Daoy (cell line): ENCODE data around the gene EIF2AK2. TPM values are rescaled to one million over a fixed set of nuclear protein-coding genes. Genes with fewer than 3 reads are reported as not detected.

Experiments
- DNase-seq: peaks from one replicate; pipeline ENCODE4 v3.0.0-alpha.2; 2015; ENCODE audit warnings: low read depth
- total RNA-seq: library from RNA; depleted of rRNA; stranded (reverse); fragments of >200 nt; shearing (Covaris generic); gene quantifications from 2 replicates; pipeline ENCODE4 v1.2.3, GENCODE V29; 2014

The EIF2AK2 gene
- total RNA-seq, 1 experiment from 2014 or later = 28.0 TPM

DNA sequence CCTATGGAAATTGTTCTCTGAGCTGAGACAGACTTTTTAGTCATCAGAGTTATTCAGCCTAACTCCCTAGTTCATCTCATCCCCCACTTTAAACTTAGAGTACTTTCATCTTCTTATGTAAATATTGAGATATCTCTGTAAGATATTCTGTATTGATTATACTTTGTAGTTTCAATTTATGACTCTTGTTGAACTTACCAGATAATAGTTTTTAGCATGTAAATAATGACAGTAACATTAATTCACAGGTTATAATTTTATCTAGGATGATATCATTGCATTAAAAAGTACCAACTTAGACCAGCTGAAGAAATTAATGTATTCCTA, 14.8 kb upstream of the EIF2AK2 start:
- DNase-seq = no peak

GRCh38 chr2:37168217-37168981, 11.6 kb upstream of the EIF2AK2 start:
- DNase-seq = peak; percentile 51

DNA sequence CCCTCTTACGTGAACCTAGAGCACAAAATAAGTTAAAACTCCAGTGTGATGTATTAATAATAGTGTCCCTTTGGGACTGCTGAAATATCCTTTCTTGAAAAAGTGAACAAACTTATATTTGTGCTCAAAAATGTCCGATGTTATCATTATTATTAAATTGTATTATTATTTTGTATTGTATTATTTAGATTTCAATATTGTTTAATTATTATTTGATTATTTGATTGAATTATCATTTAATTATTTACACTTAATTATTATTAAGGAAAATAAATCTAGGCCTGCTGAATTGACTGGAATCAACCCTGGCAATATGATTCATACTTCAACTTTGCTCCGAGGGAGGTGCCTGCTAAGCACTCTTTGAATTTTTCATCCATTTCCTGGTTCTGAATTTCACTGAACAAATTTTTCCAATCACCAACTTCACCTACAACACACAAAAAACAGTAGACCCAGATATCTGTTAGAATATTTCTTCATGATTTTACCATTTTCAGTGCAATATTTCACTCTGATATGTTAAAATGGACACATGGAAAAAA, 10.9 kb upstream of the EIF2AK2 start:
- DNase-seq = no peak

GRCh38 chr2:37164757-37165156, 8.0 kb upstream of the EIF2AK2 start:
- DNase-seq = no peak

DNA sequence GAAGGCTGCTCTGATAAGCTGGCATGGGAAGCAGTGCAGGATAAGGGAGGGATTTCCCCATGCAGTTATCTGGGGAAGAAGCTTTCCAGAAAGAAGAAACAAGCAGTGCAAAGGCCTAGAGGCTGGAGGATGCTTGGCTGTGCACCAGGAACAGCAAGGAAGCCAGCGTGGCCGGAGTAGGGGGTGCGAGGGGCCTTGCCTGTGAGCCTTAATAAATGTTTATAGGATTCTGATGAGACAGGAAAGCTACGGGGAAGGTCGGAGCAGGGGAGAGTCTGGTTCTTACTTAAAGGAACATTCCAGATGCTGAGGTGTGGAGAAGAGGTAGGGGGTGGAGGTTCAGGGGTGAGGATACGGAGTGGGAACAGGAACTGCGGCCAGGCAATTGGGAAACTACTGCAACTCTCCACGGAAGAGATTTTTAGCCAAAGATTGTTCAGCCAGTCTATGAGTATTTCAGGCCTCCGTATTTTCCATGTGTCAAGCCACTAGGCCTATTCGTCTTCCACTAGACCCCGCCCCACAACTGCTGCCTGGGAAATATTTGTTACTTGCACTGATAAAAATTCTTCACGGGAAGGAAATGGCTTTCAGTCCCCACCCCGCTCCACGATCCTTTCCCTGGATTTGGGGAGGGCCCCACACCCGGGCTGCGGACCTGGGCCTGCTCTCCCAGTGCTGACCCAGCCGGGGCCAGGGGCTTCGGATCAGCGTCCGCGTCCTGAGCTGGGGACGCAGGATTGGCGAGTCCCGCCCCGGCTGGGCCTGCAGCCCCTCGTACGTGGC, 516 bp downstream of the EIF2AK2 start:
- peak; percentile 50 for DNase-seq

DNA sequence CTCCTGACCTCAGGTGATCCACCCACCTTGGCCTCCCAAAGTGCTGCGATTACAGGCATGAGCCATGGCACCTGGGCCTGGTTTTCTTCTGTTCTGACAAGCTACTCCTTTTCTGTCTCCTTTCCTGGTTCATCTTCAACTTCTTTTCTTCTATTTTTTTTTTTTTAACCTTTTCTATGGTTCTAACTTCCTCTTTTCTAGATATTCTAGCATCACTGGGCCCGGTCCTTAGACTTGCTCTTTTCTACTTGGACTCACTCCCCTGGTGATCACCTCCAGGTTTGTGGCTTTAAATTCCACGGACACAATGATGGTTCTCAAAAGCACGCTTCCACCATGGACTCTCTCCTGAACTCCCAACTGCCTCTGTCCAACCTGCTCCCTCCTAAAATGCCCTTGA, 2.0 kb downstream of the EIF2AK2 start:
- no peak for DNase-seq

DNA sequence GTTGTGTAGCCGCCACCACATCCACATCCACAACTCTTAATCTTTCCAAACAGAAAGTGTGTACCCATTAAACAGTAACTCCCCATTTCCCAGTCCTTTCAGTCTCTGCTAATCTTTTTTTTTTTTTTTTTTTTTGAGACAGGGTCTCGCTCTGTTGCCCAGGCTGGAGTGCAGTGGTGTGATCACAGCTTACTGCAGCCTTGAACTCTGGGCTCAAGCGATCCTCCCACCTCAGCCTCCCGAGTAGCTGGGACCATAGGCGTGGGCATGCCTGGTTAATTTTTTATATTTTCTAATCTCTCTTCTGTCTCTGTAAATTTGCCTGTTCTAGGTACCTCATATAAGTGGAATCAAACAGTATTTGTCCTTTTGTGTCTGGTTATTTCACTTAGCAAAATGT, 3.6 kb downstream of the EIF2AK2 start:
- no peak for DNase-seq

DNA sequence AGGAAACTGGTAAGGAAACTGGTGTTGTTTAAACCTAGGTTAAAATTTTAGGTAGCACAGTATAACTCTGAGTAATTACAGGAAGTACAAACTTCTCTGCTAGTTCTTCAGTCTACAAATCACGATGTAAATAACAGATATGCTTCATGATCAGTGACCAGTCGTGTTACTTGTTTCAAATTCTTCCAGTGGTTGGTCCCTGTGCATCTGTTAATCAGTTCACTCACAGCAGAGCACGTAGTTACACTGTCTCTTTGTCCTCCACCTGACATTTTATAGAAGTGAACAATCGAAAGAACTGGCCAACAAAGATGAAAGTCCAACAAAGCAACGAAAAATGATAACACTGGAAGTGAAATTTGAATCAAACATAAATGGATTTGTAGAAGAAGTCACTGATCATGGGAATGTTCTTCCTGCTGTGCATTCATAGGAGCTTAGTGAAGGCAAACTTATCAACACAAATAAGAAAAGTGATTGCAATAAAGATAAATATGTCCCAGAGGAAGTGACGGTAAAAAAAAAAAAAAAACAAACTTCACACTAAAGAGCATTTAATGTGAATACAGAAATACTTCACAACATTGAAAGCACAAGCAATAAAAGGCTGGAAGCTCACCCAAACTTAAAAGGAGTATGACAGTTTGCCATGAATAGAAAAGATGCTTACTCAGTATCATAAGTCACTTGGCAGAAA, 7.0 kb downstream of the EIF2AK2 start:
- DNase-seq = no peak

GRCh38 chr2:37148325-37148724, 8.5 kb downstream of the EIF2AK2 start:
- DNase-seq = no peak

DNA sequence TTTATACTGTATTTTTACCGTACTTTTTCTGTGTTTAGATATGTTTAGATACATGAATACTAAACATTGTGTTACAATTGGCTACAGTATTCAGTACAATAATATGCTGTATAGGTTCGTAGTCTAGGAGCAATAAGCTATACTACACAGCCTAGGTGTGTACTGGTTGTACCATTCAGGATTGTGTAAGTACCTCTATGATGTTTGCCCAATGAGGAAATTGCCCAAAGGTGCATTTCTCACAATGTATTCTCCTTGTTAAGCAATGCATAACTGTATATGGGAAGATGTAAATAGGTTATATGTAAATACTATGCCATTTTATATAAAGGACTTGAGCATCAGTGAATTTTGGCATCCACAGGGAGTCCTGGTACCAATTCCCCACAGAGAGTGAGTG, 10.7 kb downstream of the EIF2AK2 start:
- no peak for DNase-seq

GRCh38 chr2:37143974-37144373, 12.8 kb downstream of the EIF2AK2 start:
- no peak for DNase-seq

GRCh38 chr2:37142546-37142945, 14.2 kb downstream of the EIF2AK2 start:
- DNase-seq = no peak

- DNase-seq = no peak
Observed at GRCh38 chr2:37132914-37133313, 23.9 kb downstream of the EIF2AK2 start.

DNA sequence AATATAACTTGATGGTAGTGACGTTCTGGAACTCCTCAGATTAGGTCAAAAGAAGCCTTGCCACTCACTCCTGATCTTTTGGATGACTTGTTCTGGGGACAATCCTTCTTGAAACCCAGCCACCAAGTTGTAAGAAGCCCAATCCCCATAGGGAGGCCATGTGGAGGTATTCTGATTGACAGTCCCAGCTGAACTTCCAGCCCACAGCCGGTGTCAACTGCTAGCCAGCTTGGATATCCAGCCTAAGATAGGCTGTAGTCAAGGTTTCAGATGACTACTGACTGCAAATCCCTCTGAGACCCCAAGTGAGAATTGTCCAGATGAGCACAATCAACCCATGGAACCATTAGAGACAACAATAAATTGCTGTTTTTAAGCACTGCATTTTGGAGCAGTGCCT, 31.4 kb downstream of the EIF2AK2 start:
- no peak for DNase-seq

DNA sequence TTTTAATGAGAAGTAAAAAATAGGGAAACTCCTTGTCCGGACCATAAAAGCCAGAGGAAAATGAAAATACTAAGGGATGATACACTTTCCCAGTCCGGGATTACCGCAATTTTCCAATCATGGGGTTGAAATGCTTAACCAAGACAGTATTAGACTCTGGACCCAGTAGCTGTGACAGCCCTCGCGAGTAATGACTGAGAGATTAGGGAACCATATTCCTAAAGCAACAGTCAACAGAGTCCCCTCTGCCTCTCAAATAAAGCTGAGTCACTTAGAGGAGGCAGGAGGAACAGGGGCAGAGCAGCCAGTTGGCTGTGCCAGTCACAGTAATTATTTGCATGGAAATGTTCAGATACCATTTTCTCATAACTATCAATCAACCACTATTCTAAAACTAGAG, 37.6 kb downstream of the EIF2AK2 start:
- no peak for DNase-seq

DNA sequence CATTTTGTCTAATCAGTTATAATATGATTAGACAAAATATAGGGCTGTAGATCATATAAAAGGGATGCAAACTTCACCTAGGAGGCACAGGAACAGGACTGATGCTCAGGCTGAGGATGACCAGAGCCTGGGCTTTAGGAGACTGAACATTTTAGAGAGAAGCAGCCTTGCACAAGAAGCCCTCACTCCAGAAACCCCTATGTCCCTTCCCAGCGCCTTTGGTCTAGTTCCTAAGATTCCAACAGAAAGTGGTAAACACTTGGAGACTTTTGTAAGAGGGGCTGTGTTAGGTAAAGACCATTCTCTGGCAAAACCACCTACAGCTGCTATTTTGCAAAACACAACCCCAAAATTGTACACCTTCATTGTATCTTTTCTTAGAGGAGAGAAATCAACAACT, 39.2 kb downstream of the EIF2AK2 start:
- DNase-seq = no peak

DNA sequence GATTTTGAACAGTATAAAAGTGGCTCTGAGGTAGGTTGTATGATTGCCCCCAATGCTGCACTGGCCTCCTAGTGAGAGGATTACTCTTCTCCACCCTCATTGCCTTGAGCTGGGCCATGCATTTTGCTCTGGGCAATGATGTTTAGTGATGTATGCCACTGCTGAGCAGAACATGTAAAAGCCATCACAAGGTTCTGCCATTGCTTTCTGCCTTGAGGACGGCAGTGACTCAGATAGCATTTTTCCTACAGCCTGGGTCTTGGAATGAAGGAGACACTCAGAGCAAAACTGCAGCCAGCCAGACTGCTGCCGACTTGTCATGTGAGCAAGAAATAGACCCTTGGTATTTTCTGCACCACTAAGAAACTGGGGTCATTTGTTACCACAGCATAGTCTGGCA, 44.8 kb downstream of the EIF2AK2 start:
- no peak for DNase-seq

DNA sequence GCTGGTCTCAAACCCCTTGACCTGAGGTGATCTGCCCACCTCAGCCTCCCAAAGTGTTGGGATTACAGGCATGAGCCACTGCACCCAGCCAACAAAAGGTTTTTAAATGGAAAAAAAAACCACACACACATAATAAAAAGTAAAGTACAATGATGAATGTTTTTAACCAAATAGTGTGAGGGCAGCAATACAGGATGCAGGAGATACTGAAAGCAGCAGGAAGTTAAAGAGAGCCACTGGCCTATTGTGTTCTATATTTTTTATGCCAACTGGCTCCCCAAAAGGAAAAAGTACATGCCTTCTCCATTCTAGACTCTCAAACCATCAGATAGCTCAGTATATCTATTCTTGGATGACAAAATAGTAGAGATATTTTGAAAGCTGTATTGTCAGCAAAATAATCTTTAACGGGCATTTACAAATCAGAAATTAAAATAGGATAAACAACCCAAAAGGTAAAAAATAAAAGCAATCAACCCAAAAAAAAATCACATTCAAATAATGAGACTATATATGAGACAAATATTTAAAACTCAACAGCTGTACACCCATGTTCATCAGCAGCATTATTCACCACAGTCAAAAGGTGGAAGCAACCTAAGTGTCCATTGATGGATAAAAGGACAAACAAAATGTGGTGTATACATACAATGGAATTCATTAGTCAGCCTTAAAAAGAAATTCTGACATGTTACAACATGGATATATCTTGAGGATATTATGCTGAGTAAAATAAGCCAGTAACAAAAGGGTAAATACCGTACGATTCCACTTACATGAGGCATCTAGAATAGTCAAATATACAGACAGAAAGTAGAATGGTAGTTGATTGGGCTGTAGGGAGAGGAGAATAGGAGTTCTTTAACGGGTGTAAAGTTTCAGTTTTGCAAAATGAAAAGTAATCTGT, 46.2 kb downstream of the EIF2AK2 start:
- DNase-seq = no peak

GRCh38 chr2:37109523-37109922, 47.3 kb downstream of the EIF2AK2 start:
- no peak for DNase-seq

DNA sequence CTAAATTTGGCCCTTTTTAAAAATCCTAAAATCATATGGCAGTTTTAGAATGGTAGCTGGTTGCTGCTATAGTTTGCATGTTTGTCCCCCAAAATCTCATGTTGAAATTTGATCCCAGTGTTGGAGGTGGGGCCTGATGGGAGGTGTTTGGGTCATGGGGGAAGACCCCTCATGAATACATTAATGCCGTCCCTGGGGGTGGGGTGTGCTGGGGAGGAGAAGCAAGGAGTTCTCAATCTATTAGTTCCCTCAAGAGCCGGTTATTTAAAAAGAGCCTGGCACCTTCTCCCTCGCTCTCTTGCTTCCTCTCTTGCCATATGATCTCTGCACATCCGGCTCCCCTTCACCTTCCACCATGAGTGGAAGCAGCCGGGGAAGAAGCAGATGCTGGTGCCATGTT, 51.6 kb downstream of the EIF2AK2 start:
- no peak for DNase-seq

- DNase-seq = peak; percentile 19
Observed at GRCh38 chr2:37104178-37104577, 52.6 kb downstream of the EIF2AK2 start.

DNA sequence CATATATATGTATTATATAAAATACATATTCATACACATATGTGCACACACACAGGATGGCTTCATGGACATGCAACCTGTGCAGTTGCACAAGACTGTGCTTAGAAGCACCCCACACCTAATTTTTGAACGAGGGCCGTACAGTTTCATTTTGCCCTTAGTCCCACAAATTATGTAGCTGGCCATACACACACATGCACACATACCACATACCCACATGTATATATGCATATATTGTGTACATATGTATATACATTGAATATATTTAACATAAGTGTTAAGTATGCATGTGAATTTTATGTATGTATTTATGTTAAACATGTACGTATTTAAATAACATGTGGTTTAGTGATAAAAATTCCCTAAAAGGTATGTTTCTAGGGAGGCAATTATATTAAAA, 54.2 kb downstream of the EIF2AK2 start:
- no peak for DNase-seq
